HCT116 (cell line): ENCODE results near the gene HK3.

Experiments used
- CTCF ChIP-seq, 3 experiments: fragments of 200-600 bp in 1 of 3; sonication (generic) in 1 of 3; IDR thresholded peaks in 2 of 3; conservative IDR thresholded peaks in 1 of 3; 2 replicates each; pipeline ENCODE4 v1.5.1; 2012 to 2017; ENCODE audit warnings: low read depth in 2 of 3, low read length in 2 of 3, antibody characterized with exemption in 1 of 3, borderline replicate concordance in 1 of 3, control low read depth in 1 of 3, mild to moderate bottlenecking in 1 of 3, mixed read lengths in 1 of 3, mixed run types in 1 of 3, moderate library complexity in 1 of 3; ENCODE audit not compliant: insufficient read depth in 1 of 3
- EGR1 ChIP-seq: IDR thresholded peaks from 2 replicates; pipeline ENCODE4 v1.6.1; 2012; ENCODE audit warnings: low read depth
- EZH2phosphoT487 ChIP-seq: fragments of 200-600 bp; IDR thresholded peaks from 2 replicates; pipeline ENCODE4 v1.6.1; 2018; ENCODE audit warnings: antibody characterized with exemption, borderline replicate concordance
- JUND ChIP-seq: IDR thresholded peaks from 2 replicates; pipeline ENCODE4 v1.6.1; 2012
- POLR2A ChIP-seq: IDR thresholded peaks from 2 replicates; pipeline ENCODE4 v1.7.0; 2011; ENCODE audit warnings: borderline replicate concordance; ENCODE audit not compliant: insufficient read depth, insufficient read length; ENCODE audit errors: extremely low read depth
- POLR2AphosphoS5 ChIP-seq: IDR thresholded peaks from 2 replicates; pipeline ENCODE4 v1.6.1; 2011; ENCODE audit warnings: mild to moderate bottlenecking, low read depth, low read length, moderate library complexity
- TCF7L2 ChIP-seq: IDR thresholded peaks from 2 replicates; pipeline ENCODE4 v1.7.0; 2011; ENCODE audit warnings: borderline replicate concordance, inconsistent platforms; ENCODE audit not compliant: insufficient read depth, insufficient read length; ENCODE audit errors: extremely low read depth
- YY1 ChIP-seq: IDR thresholded peaks from 2 replicates; pipeline ENCODE4 v1.6.1; 2011; ENCODE audit warnings: low read length, low read depth, moderate library complexity, mild to moderate bottlenecking; ENCODE audit not compliant: insufficient replicate concordance; ENCODE audit errors: extremely low read depth
- ZBTB33 ChIP-seq: IDR thresholded peaks from 2 replicates; pipeline ENCODE4 v1.6.1; 2011; ENCODE audit warnings: mild to moderate bottlenecking, low read length, moderate library complexity; ENCODE audit not compliant: insufficient replicate concordance; ENCODE audit errors: extremely low read depth
- TF ChIP-seq, protein P1 (sequence below): IDR thresholded peaks from 2 replicates; pipeline ENCODE4 v1.6.1; 2012

GRCh38 chr5:176870110-176870591, 29.0 kb downstream of the HK3 start:
- TF ChIP-seq POLR2AphosphoS5 = no peak
- TF ChIP-seq CTCF (IDR thresholded peaks at IDR 0.05 in 2 of 3, conservative IDR thresholded peaks at IDR 0.05 in 1 of 3; ENCODE audit: borderline replicate concordance in 1 of 3, insufficient read depth in 1 of 3, low read depth in 2 of 3, low read length in 2 of 3) = peak; percentile 55 to 68 (median 57); a peak in 5 of 6 replicates
- TF ChIP-seq JUND = no peak
- TF ChIP-seq EGR1 = no peak
- no peak for TF ChIP-seq YY1
- TF ChIP-seq, protein P1, sequence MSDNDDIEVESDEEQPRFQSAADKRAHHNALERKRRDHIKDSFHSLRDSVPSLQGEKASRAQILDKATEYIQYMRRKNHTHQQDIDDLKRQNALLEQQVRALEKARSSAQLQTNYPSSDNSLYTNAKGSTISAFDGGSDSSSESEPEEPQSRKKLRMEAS = no peak
- TF ChIP-seq EZH2phosphoT487 = no peak
- TF ChIP-seq POLR2A = no peak
- TF ChIP-seq ZBTB33 = no peak
- TF ChIP-seq TCF7L2 = no peak
